Rectal smooth muscle tissue (tissue), 1 donor: Measurements from ENCODE around the gene DUS1L.

Source experiments
- H3K27ac ChIP-seq: one replicate; pipeline ENCODE4 v1.7.0; 2013; ENCODE audit warnings: low read depth, low read length, inconsistent platforms
- H3K27me3 ChIP-seq: one replicate; pipeline ENCODE4 v1.7.0; 2013; ENCODE audit warnings: low read length; ENCODE audit not compliant: control insufficient read depth, insufficient read depth
- H3K36me3 ChIP-seq: one replicate; pipeline ENCODE4 v1.7.0; 2013; ENCODE audit warnings: low read length; ENCODE audit not compliant: control insufficient read depth, insufficient read depth
- H3K4me1 ChIP-seq: one replicate; pipeline ENCODE4 v1.7.0; 2013; ENCODE audit warnings: low read length; ENCODE audit not compliant: control insufficient read depth, insufficient read depth
- H3K4me3 ChIP-seq: one replicate; pipeline ENCODE4 v1.7.0; 2013; ENCODE audit warnings: low read length
- H3K9ac ChIP-seq: one replicate; pipeline ENCODE4 v1.7.0; 2013; ENCODE audit warnings: low read length

The DUS1L gene

DNA sequence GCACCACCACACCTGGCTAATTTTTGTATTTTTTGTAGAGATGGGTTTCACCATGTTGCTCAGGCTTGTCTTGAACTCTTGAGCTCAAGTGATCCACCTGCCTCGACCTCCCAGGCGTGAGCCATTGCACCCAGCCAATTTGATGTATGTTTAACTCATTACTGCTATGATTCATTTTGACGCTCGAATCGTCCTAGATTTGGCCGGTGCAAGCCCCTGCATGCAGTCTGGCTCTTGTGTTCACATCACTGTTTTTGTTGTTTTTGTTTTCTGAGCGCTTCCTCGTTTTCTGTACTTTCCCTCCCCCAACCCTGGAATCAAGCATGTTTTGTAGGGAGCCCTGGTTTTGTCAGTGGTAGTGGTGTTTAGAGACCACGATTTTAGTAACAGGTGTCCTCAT, 7.8 kb upstream of the DUS1L start:
- H3K27ac ChIP-seq, result no peak overlapping the region
- no peaks in the 10 kb centered on the region for H3K27me3 ChIP-seq
- H3K9ac ChIP-seq, result no peak overlapping the region
- no peaks in the 10 kb centered on the region for H3K36me3 ChIP-seq
- no peaks in the 10 kb centered on the region for H3K4me1 ChIP-seq
- H3K4me3 ChIP-seq, result no peak overlapping the region

DNA sequence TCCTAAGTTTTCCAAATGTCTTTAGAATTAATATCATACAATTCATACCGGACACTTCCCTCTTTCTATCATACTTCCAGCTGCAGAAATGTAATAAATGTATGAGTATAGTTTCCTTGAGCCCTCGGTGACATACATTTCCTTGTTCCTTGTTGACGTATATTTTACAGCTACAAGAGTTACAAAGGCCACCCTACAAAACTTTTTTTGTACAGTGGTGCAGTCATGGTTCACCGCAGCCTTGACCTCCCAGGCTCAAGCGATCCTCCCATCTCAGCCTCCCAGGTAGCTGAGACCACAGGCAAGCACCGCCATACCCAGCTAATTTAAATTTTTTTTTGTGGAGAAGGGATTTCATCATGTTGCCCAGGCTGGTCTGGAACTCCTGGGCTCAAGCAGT, 7.2 kb upstream of the DUS1L start:
- no peak overlapping the region for H3K4me3 ChIP-seq
- H3K4me1 ChIP-seq, result no peaks in the 10 kb centered on the region
- H3K27me3 ChIP-seq, result no peaks in the 10 kb centered on the region
- no peak overlapping the region for H3K27ac ChIP-seq
- no peaks in the 10 kb centered on the region for H3K36me3 ChIP-seq
- no peak overlapping the region for H3K9ac ChIP-seq

DNA sequence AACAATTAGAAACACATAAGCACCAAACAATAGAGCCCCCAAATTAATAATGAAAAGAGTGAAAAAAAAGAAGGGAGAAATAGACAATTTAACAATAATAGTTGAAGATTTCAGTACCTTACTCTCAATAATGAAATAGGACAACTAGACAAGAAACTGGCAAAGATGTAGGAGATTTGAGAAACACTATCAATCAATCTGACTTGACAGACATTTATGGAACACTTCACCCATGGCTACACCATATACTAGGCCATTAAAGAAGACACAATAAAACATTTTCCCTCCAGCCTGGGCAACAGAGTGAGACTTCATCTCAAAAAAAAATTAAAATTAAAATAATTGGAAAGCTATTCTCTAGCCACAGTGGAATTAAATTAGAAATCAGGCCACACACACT, 5.0 kb upstream of the DUS1L start:
- Histone ChIP-seq H3K27me3 (no peaks in the 10 kb centered on the region), H3K4me1 (no peaks in the 10 kb centered on the region), H3K36me3 (no peaks in the 10 kb centered on the region), H3K9ac (no peak overlapping the region), H3K4me3 (no peak overlapping the region), H3K27ac (no peak overlapping the region)

DNA sequence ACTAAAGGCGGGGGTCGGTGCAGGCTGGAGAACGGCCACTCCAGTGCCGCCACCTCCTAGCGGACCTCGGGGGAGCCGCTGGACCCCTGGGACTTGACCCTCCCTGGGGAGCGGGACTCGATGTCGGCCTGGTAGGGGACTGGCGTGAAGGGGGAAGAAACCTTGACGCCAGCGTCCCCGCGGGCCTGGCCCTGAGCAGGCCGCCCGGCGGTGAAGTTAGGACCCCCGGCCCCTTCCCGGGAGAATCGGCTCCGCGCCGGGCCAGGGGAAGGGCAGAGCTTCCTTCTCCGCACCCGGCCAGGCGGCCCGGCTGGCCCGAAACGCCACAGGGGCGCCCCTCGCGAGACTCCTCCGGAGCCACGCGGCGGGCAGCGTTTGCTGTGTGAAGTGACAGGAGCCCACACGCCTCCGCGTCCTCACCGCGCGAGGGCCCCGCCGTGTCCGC, 389 bp downstream of the DUS1L start:
- Histone ChIP-seq H3K4me1 (no peaks in the 10 kb centered on the region), H3K4me3 (peak overlapping the region; percentile 78), H3K9ac (peak overlapping the region; percentile 40), H3K27ac (peak overlapping the region; percentile 68), H3K27me3 (no peaks in the 10 kb centered on the region), H3K36me3 (peaks cover 18% of the 10 kb centered on the region)

DNA sequence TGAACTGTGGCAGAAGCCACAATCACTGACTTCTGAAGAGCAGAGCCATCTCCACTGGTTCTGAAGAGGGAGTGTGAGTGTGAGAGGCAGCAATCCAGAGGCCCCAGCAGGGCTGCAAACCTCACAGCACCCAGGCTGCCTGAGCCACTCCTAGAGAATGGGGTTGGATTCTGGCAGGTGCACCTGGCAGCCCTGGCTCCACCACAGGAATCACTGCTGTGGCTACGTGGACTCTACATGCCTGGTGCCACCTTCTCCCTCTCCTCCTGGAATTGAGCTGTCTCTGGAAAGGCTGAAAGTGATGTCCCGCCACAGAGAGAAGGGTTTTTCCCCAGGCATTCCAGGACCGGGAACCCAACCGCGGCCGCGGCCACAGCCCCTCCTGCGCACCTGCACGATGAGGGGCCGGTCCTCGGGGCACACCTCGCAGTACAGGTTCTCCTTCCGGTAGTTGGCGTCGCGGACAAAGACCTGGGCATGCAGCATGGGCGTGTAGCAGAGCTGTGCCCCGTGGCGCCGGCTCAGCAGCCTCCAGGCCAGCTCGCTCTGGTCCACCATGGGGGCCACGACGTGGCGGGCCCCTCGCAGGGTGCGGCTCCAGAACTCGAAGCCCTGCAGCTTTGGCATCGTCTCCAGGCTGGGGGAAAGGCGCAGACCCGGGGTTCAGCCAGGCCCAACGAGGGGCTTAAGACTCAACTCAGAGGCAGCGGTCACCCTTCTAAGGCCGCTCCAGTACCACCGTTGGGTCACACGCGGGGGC, 991 bp downstream of the DUS1L start:
- H3K4me3 ChIP-seq, result peak overlapping the region; percentile 78
- no peaks in the 10 kb centered on the region for H3K4me1 ChIP-seq
- no peaks in the 10 kb centered on the region for H3K27me3 ChIP-seq
- peak overlapping the region; percentile 40 for H3K9ac ChIP-seq
- H3K27ac ChIP-seq, result peak overlapping the region; percentile 68
- peaks cover 18% of the 10 kb centered on the region for H3K36me3 ChIP-seq

DNA sequence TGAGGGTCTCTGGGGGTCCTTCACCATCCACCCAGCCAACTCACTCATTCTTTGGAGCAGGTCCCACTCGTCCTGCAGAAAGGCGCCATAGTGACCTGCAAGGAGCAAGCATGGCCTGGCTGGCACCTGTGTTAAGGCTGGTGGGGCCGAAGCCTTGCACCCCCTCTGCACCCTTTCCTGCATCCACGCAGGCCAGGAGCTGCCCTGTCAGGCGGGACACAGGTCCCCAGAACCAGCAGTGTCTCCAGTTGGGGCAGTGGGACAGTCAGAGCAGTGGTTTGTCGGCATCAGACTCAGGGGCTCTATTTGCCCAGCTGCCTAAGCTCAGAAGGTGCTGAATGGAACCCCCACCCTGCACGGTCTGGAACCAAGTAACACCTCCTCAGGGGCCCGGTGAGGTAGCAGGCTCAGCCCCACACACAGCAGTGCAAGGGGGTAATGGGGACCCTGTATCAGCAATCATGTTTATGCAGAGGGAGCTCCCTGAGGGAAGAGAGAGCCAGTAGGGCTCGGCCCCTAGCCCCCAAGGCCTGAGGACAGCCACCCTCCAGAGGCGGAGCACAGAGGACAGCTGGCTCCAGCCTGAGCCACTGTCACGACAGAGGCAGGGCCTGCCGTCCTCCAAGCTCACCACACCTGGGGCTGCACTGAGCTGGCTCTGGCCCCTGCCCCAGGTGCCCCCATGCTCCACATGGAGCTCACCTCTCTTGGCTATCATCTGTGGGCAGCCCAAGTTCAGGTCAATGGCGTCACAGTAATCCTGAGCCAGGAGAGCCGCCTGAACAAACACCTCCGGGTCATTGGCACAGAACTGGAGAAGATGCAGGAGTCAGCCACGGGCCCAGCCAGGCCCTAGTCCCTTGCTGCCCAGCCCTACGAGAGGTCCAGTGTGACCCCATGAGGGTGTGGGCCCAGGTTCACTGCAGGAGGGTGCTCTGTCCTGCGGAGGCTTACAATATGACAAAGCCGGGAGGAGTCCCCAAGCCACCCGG, 1.9 kb downstream of the DUS1L start:
- H3K27ac ChIP-seq, result no peak overlapping the region
- H3K4me1 ChIP-seq, result no peaks in the 10 kb centered on the region
- H3K4me3 ChIP-seq, result no peak overlapping the region
- peaks cover 18% of the 10 kb centered on the region for H3K36me3 ChIP-seq
- no peak overlapping the region for H3K9ac ChIP-seq
- H3K27me3 ChIP-seq, result no peaks in the 10 kb centered on the region

DNA sequence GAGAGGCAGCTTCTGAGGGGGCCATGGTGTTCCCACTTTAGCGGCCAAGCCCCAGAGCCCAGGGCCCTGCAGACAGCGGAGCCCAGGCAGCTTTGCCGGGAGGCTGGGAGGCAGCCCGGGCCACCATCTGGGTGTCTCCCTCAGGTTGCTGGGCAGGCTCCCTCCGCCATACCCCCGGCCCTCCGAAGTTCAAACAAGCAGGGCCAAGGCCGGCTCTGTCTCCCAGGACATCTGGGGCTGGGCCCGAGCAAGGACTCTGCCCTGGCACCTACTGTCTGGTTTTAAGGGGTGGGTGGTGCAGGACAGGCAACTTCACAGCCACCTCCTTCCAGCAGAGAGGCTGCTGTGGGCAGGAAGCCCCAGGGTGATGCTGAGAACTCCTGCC, 2.6 kb downstream of the DUS1L start:
- H3K4me1 ChIP-seq, result no peaks in the 10 kb centered on the region
- H3K36me3 ChIP-seq, result peaks cover 23% of the 10 kb centered on the region
- no peaks in the 10 kb centered on the region for H3K27me3 ChIP-seq
- no peak overlapping the region for H3K4me3 ChIP-seq
- H3K9ac ChIP-seq, result no peak overlapping the region
- H3K27ac ChIP-seq, result no peak overlapping the region

DNA sequence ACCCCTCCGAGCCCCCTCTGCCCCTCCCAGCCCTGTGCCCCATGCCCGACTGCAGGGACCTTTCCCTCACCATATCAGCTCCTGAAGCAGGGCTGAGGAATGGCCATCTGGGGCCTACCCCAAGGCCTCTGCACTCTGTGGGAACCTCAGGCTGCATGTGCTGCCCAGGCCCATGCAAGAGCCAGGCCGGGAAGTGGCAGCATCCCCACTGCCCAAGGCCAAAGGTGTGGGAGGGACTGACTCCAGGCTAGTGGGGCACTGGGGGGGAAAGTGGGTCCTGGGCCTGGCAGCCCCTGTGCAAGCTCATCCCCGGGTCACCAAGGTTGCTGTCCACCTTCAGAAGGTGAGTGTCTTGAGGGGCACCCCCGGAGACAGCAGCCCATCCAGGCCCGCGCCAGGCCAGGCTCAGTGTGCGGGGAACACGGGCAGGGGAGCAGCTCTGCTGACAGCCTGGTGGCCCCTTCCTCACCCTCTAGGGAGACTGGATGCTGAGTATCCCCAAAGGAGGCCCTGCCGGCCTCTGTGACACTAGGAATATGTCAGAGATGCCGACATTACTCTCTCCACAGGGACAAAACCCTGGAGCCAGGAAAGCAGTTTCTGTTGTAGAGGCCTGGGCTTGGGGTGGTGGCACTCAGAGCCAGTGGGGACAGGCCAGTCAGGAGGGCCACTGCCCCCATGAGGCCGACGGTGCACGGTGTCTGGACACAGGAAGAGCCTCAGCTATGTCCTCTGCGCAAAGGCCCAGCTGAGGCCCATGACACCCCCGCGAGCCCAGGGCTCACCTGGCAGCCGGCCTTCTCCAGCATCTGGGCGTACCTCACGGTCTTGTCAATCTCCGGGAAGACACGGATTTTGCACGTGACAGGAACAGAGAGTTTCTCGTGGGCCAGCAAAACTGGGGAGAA, 3.3 kb downstream of the DUS1L start:
- Histone ChIP-seq H3K36me3 (peaks cover 29% of the 10 kb centered on the region), H3K27me3 (no peaks in the 10 kb centered on the region), H3K4me1 (no peaks in the 10 kb centered on the region), H3K9ac (no peak overlapping the region), H3K4me3 (no peak overlapping the region), H3K27ac (no peak overlapping the region)

DNA sequence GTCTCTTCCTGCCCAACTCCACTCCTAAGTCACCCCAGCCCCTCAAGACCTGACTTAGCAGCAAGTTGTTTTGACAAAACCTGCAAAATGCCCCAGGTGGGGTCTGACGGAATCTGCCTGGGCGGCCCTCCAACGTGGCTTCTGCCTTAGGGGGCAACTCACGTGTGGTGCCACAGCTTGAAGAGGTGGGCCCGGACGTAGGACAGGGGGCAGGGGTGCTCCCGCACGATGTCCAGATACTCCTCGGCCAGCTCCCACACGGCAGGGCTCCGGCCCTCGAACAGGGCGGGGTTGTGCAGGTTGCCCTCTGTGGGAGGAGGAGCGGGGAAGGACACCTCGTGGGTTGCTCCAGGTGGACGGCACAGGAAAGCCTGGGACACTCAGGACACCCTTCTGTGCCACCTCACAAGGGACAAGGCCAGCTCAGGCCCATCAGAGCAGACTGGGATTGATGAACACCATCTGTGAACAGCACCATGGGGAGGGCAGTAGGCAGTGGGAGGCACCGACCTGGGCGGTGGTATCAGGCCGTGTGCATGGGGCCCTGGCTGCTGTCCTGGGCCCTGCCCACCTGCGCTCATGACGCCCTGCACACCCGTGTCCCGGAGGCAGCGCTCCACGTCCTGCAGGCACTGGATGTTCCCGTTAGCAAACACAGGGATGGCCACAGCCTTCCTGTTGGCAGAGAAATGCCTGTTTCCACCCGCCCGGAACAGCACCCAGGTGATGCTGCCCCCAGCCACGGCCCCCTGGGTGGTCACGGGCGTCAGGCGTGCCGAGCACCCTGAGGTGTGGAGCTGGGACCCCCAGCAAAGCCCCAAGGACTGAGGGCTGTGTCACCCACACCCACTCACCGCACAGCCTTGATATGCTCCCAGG, 4.3 kb downstream of the DUS1L start:
- no peaks in the 10 kb centered on the region for H3K27me3 ChIP-seq
- no peak overlapping the region for H3K4me3 ChIP-seq
- no peak overlapping the region for H3K27ac ChIP-seq
- no peaks in the 10 kb centered on the region for H3K4me1 ChIP-seq
- H3K9ac ChIP-seq, result no peak overlapping the region
- peaks cover 34% of the 10 kb centered on the region for H3K36me3 ChIP-seq

DNA sequence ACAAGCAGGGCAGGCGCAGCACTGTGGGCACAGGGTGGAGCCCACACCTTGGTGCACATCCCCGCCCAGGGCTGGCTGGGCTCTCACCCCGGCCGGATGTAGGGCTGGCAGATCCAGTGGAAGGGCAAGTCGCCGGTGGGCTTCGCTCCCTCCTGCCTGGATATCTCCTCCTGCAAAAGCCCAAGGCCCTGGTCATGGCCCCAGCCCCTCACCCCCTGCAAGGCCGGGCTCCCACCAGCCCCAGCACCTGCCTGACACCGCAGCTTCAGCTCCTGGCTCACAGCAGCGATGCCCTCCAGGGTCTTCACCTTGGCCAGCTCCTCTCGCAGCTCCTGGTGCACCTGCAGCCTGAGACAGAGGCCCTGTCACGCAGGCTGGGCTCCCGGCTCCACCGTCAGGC, 5.0 kb downstream of the DUS1L start:
- Histone ChIP-seq H3K36me3 (peaks cover 34% of the 10 kb centered on the region), H3K4me3 (no peak overlapping the region), H3K27me3 (no peaks in the 10 kb centered on the region), H3K4me1 (no peaks in the 10 kb centered on the region), H3K27ac (no peak overlapping the region), H3K9ac (no peak overlapping the region)

DNA sequence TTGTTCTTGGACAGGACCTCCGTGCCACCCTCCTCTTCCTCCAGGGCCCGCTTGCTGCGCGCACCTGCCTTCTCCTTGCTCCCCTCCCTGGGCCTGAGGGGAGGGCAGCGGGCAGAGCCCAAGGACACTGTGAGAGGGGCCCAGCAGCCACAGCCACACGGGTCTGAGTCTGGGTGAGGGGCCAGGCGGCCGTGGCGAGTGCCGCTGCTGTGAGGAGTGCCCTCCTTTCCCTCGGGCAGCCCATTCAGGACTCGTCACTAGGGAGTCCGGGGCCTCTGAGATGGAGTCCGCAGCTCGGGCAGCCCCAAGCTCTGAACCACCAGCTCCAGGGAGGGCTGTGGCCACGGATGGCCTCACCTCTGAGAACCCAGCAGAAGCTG, 5.6 kb downstream of the DUS1L start:
- H3K4me1 ChIP-seq, result no peaks in the 10 kb centered on the region
- peaks cover 39% of the 10 kb centered on the region for H3K36me3 ChIP-seq
- no peak overlapping the region for H3K27ac ChIP-seq
- H3K27me3 ChIP-seq, result no peaks in the 10 kb centered on the region
- no peak overlapping the region for H3K9ac ChIP-seq
- no peak overlapping the region for H3K4me3 ChIP-seq
